HG03342 (cell line): Measurements from ENCODE around the gene SCMH1.

Source experiments
- ATAC-seq: cut with Tn5 transposase; IDR thresholded peaks from one replicate; pipeline ENCODE4 v1.9.1; 2021; ENCODE audit warnings: mild to moderate bottlenecking, moderate library complexity; ENCODE audit not compliant: unreplicated experiment

SCMH1 gene

GRCh38 chr1:41241749-41242341 lies at the start of gene SCMH1:
Gene SCMH1, minus strand, starts transcription at chr1:41242306. Its CDS starts 56,173 bp downstream, at chr1:41186133.
- peak; percentile 39 for ATAC-seq

DNA sequence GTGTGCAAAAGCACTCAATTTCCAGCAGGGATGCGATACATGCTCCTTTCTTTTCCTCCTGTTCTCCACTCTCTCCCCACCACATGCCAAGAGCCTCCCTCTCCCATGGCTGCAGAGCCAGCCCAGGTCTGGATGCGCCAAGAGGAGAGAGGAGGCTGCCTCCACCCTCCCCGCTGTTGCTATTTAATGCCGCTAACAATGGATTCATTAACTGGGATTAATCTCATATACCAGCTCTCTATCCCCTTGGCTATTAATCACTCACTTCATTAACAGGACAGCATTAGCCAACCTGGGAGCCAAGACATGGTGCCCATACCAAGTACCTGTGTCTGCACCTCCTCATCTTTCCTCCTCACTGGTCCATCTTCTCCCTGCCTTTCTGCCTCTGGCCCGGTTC lies 49.1 kb upstream of the SCMH1 start:
- ATAC-seq = no peak

GRCh38 chr1:41289196-41289595 lies 47.1 kb upstream of the SCMH1 start:
- ATAC-seq = no peak

GRCh38 chr1:41286992-41287391 lies 44.9 kb upstream of the SCMH1 start:
- no peak for ATAC-seq

DNA sequence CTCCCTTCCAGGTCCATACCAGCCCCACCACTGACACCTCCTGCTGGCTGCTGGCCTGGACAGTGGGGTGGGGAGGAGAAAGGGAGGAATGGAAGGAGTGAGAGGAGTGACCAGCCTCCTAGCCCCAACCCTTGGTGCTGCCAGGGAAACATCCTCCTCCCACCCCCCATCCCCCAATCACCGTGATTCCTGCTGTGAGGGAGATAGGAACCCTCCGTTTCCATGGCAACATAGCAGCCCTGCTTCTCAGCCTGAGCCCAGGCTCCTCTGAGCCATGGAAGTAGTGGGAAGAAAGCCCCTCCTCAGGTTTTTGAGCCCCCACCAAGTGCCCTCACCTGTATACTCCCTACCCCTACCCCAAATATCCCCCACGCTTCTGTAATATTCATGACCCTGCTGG lies 44.4 kb upstream of the SCMH1 start:
- ATAC-seq = no peak

DNA sequence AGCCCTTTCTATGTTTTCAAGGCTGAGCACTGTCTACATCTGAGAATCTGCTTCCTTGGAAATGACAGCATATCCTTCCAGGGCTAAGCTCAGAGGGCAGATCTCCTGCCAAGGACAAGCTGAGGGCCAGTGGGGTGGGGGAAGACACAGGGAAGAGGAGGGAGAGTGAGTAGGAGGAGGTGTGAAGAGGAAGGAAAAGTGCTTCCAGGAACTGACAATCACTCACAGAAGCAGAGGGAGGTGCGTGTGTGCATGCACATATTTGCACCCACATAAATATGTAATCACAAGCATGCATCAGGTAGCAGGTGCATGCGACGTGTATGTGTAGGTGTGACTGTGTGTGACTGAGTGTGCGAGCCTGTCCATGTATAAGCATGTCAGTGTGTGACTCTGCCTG lies 43.7 kb upstream of the SCMH1 start:
- no peak for ATAC-seq

- no peak for ATAC-seq
These were observed 42.0 kb upstream of the SCMH1 start for GRCh38 chr1:41284121-41284520.

GRCh38 chr1:41282679-41283317 lies 40.7 kb upstream of the SCMH1 start:
- ATAC-seq = no peak

DNA sequence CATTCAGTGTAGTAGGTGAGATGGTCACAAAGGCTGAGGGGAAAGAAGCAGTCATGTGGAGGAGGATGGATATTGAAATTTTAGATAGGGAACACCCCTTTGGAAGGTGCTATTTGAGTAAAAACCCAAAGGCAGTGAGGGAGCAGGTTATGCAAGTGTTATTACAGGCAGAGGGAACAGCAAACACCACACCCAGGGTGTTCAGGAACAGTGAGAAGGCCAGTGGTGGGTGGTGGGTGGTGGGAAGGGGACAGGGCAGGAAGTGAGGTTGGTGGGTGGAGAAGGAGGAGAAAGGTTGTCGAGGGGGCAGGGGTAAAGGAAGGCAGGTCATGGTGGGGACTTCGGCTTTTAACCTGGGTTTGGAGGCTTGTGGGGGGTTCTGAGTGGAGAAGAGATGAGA lies 39.2 kb upstream of the SCMH1 start:
- no peak for ATAC-seq

DNA sequence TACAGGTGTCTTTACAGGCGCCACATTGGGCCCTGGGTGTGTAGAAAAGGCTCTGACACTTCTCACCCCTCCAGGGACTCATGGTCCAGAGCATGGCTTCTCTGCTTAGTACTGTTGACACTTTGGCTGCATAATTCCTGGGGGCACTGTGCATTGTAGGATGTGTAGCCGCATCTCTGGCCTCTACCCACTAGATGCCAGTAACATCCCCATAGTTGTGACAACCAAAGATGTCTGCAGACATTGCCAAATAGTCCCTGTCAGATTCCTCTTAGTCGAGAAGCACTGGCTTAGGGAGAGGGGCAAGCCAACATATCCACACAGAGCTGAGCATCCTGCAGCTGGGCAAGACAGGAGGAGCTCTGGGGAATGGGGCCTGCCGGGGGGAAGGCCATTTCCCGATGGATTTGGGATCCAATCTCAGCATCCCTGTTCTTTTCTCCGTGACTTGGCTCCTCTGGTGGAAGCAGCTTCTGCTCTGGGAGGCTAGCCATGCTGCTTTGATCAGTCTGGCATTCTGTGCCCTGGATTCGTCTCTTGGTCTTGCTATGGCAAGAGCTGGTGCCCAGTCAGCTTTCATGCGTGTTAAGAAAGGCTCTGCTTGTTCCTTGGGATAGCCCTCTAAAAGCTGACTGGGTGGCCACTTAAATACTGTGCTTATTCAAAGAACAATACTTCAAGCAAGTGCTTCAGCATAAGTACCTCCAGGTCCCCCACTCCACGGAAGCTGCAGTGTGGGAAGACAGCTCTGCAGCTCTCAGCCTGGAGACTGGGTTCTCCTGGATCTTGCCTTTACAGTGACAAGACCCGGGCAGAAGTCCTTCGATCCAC lies 38.3 kb upstream of the SCMH1 start:
- no peak for ATAC-seq

GRCh38 chr1:41278076-41278475 lies 36.0 kb upstream of the SCMH1 start:
- no peak for ATAC-seq

GRCh38 chr1:41277371-41277975 lies 35.4 kb upstream of the SCMH1 start:
- ATAC-seq = no peak

GRCh38 chr1:41275831-41276230 lies 33.7 kb upstream of the SCMH1 start:
- ATAC-seq = no peak

GRCh38 chr1:41274752-41275545 lies 32.8 kb upstream of the SCMH1 start:
- ATAC-seq = no peak

DNA sequence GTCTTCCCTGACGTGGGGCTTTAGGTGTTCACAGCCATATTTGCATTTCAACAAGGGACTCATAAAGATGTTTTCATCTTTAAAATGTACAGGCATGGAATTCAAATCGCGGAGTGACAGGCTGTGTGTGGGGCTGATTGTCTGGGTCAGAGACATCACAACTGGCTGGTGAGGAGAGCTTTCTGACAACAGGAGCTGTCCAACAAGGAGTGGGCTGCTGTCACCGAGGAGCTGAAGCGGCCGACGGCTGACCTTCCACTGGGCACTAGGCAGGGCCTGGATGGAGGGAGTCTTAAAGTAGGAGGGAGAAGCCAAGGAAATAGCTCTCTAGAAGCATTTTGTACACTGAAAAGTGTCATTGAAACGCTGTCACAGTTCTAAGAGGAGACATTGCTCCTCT lies 30.5 kb upstream of the SCMH1 start:
- no peak for ATAC-seq

GRCh38 chr1:41268154-41268770 lies 26.2 kb upstream of the SCMH1 start:
- no peak for ATAC-seq

DNA sequence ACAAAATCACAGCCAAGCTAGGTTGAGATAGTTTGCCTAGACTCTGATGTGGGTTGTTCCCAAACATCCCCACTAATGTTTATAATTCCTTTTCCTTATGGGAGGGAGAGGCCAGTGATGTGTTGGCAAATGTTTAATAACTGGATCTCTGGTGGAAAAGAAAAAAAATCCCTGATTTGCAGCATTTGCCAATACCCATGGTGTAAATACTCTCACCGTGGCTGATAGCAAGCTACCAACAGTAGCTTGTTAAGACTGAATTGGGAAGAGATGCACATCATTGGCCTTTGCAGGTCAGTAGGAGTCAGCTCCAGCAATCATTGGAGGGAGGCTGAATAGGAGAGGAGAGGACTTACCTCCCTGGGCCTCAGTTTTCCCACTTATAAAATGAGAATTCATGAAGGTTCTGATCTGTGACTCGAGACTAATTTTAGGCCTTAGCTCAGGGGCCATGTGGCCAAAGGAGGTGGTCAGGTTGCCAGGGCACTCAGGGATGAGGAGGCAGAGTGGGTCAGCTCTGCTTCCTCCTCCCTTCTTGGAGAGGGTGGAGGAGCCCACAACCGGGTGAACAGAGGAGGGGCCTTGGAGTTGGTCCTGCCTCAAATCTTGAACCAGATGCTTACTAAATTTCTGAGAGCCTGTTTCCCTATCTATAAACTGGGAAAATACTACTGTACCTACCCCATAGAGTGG lies 20.0 kb upstream of the SCMH1 start:
- no peak for ATAC-seq

- ATAC-seq = no peak
These were observed 18.7 kb upstream of the SCMH1 start for GRCh38 chr1:41260768-41261167.

GRCh38 chr1:41259221-41259620 lies 17.1 kb upstream of the SCMH1 start:
- no peak for ATAC-seq

- no peak for ATAC-seq
These were observed 13.9 kb upstream of the SCMH1 start for GRCh38 chr1:41255978-41256377.
